A673 (cell line): ENCODE results near the gene HIBCH.

Source experiments
- CTCF ChIP-seq: fragments of 300-800, 200-600 bp; sonication (generic); conservative IDR thresholded peaks from 2 replicates; pipeline ENCODE4 v1.5.1; 2017; ENCODE audit warnings: low read depth, mild to moderate bottlenecking, antibody characterized with exemption, low read length, moderate library complexity, mixed read lengths
- EZH2 ChIP-seq: fragments of 200-600 bp; sonication (generic); IDR thresholded peaks from 2 replicates; pipeline ENCODE4 v1.6.1; 2017; ENCODE audit warnings: borderline replicate concordance, low read depth, mild to moderate bottlenecking, mixed read lengths, antibody characterized with exemption, low read length; ENCODE audit not compliant: poor library complexity, severe bottlenecking

DNA sequence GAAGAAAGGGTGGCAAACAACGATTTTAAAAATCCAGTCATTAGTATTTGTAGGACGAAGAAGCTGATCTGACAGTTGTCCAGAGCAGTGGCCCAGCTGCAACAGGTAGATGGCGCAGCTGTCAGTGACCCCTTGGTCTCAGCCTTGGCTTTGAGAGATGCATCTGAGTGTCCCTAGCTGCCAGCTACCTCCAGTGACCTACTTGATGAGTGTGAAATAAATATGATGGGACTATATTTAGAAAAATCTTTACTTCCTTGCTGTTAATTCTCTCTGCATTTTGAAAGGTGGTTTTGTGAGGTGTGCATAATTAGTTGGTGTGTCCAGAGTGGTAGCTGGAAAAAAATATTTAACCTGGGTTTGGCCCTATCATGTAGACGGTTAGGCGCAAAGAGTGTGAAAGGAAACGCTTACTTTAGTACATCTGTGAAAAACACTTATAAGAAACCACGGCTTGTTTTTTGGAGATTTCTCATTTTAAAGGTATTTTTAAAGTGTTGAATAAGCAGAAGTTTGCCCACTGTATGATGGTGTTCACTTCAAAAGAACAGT is 24.7 kb upstream of the HIBCH start:
- peak; percentile 23; the same call in 1 of the 2 replicates for TF ChIP-seq CTCF
- TF ChIP-seq EZH2 = no peak
